A673 (cell line): ENCODE measurements around the gene PRB3.

ENCODE experiments used
- CTCF ChIP-seq: fragments of 300-800, 200-600 bp; sonication (generic); conservative IDR thresholded peaks from 2 replicates; pipeline ENCODE4 v1.5.1; 2017; ENCODE audit warnings: low read depth, mild to moderate bottlenecking, antibody characterized with exemption, low read length, moderate library complexity, mixed read lengths
- EZH2 ChIP-seq: fragments of 200-600 bp; sonication (generic); IDR thresholded peaks from 2 replicates; pipeline ENCODE4 v1.6.1; 2017; ENCODE audit warnings: borderline replicate concordance, low read depth, mild to moderate bottlenecking, mixed read lengths, antibody characterized with exemption, low read length; ENCODE audit not compliant: poor library complexity, severe bottlenecking

- TF ChIP-seq CTCF (no peak), EZH2 (no peak)
These were observed 37.6 kb upstream of the PRB3 start for GRCh38 chr12:11307143-11307542.
